Upper lobe of left lung (tissue), 4 donors: ENCODE data around the gene AOX1.

Source experiments
- CTCF ChIP-seq, 6 experiments: fragments of 450-650 bp in 4 of 6; fragments of 200-600 bp in 2 of 6; sonication (generic) in 2 of 6; IDR thresholded peaks; one replicate each; pipeline ENCODE4 v1.5.1; 2016 to 2019; ENCODE audit warnings: antibody characterized with exemption in 6 of 6
- EP300 ChIP-seq, 4 donors: sonication (generic); formaldehyde crosslinking; IDR thresholded peaks; one replicate each; pipeline ENCODE4 v1.5.1; 2017; ENCODE audit warnings: antibody characterized with exemption in 4 of 4, control low read depth in 2 of 4
- POLR2A ChIP-seq, 4 donors: fragments of 450-650 bp; IDR thresholded peaks; one replicate each; pipeline ENCODE4 v1.5.1; 2016 to 2017; ENCODE audit warnings: antibody characterized with exemption in 4 of 4, mild to moderate bottlenecking in 2 of 4
- POLR2AphosphoS5 ChIP-seq, 2 donors: sonication (generic); formaldehyde crosslinking; IDR thresholded peaks; one replicate each; pipeline ENCODE4 v1.5.1; 2017; ENCODE audit warnings: antibody characterized with exemption in 2 of 2

GRCh38 chr2:200674837-200675236 is 89.0 kb downstream of the AOX1 start:
- TF ChIP-seq CTCF (IDR thresholded peaks at IDR 0.05) (no peak), POLR2AphosphoS5 (IDR thresholded peaks at IDR 0.05) (no peak), EP300 (IDR thresholded peaks at IDR 0.05) (no peak), POLR2A (IDR thresholded peaks at IDR 0.05) (no peak)
